ENCODE data around the gene TUT7. TPM values are rescaled to one million over a fixed set of nuclear protein-coding genes. Genes with fewer than 3 reads are reported as not detected.

The TUT7 gene
- total and polyA plus RNA-seq, 2 experiments from 2014 or later, result 21.4 to 23.8 TPM

DNA sequence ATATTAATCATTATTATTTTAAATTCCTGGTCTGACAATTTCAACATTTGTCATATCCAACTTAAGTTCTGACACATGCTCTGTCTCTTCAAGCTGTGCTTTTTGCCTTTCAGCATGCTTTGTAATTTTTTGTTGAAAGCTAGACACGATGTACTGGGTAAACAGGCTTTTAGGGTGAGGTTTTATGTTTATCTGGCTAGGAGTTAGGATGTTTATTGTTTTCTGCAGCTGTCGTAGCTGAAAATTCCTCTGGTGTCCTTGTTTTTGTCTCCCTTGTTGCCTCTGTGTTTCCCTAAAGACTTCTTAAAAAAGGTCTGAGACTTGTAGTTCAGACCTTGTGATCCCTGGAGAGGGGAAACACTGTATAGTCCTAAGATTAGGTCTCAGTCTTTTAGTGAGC lies 20.6 kb downstream of the TUT7 start:
- no peak for DNase-seq (ENCODE audit: low spot score)
- no peak for TF ChIP-seq ZNF462 (CRISPR knock-in tag; IDR thresholded peaks at IDR 0.05)
- no peak for TF ChIP-seq ZNF331 (CRISPR knock-in tag; IDR thresholded peaks at IDR 0.05; ENCODE audit: low read depth)
- TF ChIP-seq, protein P1, sequence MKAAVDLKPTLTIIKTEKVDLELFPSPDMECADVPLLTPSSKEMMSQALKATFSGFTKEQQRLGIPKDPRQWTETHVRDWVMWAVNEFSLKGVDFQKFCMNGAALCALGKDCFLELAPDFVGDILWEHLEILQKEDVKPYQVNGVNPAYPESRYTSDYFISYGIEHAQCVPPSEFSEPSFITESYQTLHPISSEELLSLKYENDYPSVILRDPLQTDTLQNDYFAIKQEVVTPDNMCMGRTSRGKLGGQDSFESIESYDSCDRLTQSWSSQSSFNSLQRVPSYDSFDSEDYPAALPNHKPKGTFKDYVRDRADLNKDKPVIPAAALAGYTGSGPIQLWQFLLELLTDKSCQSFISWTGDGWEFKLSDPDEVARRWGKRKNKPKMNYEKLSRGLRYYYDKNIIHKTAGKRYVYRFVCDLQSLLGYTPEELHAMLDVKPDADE (IDR thresholded peaks at IDR 0.05), result no peak
- TF ChIP-seq REST (IDR thresholded peaks at IDR 0.05; ENCODE audit: unreplicated experiment), result no peak
- TF ChIP-seq JUNB (IDR thresholded peaks at IDR 0.05; ENCODE audit: unreplicated experiment), result no peak
- no peak for TF ChIP-seq NANOG (IDR thresholded peaks at IDR 0.05; ENCODE audit: borderline replicate concordance)
- TF ChIP-seq STAT1 (IDR thresholded peaks at IDR 0.05; ENCODE audit: unreplicated experiment), result no peak
- no peak for TF ChIP-seq EZH2phosphoT487 (IDR thresholded peaks at IDR 0.05; ENCODE audit: unreplicated experiment)
- TF ChIP-seq, protein P2, sequence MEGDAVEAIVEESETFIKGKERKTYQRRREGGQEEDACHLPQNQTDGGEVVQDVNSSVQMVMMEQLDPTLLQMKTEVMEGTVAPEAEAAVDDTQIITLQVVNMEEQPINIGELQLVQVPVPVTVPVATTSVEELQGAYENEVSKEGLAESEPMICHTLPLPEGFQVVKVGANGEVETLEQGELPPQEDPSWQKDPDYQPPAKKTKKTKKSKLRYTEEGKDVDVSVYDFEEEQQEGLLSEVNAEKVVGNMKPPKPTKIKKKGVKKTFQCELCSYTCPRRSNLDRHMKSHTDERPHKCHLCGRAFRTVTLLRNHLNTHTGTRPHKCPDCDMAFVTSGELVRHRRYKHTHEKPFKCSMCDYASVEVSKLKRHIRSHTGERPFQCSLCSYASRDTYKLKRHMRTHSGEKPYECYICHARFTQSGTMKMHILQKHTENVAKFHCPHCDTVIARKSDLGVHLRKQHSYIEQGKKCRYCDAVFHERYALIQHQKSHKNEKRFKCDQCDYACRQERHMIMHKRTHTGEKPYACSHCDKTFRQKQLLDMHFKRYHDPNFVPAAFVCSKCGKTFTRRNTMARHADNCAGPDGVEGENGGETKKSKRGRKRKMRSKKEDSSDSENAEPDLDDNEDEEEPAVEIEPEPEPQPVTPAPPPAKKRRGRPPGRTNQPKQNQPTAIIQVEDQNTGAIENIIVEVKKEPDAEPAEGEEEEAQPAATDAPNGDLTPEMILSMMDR (conservative IDR thresholded peaks at IDR 0.05; ENCODE audit: low read depth in 2 of 2), result no peak
- TF ChIP-seq POLR2AphosphoS5 (IDR thresholded peaks at IDR 0.05; ENCODE audit: low read depth), result no peak
- TF ChIP-seq ZNF114 (CRISPR knock-in tag; IDR thresholded peaks at IDR 0.05), result no peak
- no peak for TF ChIP-seq EZH2 (IDR thresholded peaks at IDR 0.05; ENCODE audit: low read depth, unreplicated experiment)
- TF ChIP-seq CREB1 (CRISPR knock-in tag; IDR thresholded peaks at IDR 0.05; ENCODE audit: low read depth), result no peak
- Mint-ChIP-seq H3K36me3 (ENCODE audit: low read depth) (peaks cover 51% of the 10 kb centered on the region; the same call in 2 of the 3 replicates), H3K4me1 (peaks cover 7% of the 10 kb centered on the region; the same call in 2 of the 3 replicates), H3K4me3 (no peak overlapping the region), H3K9me3 (peaks cover 2% of the 10 kb centered on the region; the same call in 1 of the 3 replicates), H3K27ac (no peak overlapping the region), H3K27me3 (ENCODE audit: insufficient read depth, low read depth, poor library complexity) (no peaks in the 10 kb centered on the region)
- Histone ChIP-seq H3K4me3 (no peak overlapping the region), H3K4me2 (no peak overlapping the region), H3K36me3 (ENCODE audit: insufficient read depth) (peaks cover 6% of the 10 kb centered on the region; the same call in 1 of the 2 replicates), H3K4me1 (ENCODE audit: insufficient read depth) (0 out of 2 replicates have a peak, but pooled peaks cover 7% of the 10 kb centered on the region), H4K20me1 (replicated peaks; ENCODE audit: insufficient read depth) (no peaks in the 10 kb centered on the region), H3F3A (replicated peaks; ENCODE audit: low read depth) (no peaks in the 10 kb centered on the region), H3K79me2 (replicated peaks; ENCODE audit: insufficient read depth) (no peaks in the 10 kb centered on the region), H2AFZ (no peak overlapping the region), H3K27me3 (ENCODE audit: insufficient read depth) (no peaks in the 10 kb centered on the region), H3K9me2 (ENCODE audit: insufficient read depth) (no peaks in the 10 kb centered on the region), H3K27ac (ENCODE audit: low read depth) (no peak overlapping the region)
- no peak for ATAC-seq

Measured in GM23338 (cell line).